ENCODE measurements around the gene NRL.

The NRL gene

GRCh38 chr14:24143511-24143910 lies 28.8 kb upstream of the NRL start:
- DNase-seq, result no peak

DNA sequence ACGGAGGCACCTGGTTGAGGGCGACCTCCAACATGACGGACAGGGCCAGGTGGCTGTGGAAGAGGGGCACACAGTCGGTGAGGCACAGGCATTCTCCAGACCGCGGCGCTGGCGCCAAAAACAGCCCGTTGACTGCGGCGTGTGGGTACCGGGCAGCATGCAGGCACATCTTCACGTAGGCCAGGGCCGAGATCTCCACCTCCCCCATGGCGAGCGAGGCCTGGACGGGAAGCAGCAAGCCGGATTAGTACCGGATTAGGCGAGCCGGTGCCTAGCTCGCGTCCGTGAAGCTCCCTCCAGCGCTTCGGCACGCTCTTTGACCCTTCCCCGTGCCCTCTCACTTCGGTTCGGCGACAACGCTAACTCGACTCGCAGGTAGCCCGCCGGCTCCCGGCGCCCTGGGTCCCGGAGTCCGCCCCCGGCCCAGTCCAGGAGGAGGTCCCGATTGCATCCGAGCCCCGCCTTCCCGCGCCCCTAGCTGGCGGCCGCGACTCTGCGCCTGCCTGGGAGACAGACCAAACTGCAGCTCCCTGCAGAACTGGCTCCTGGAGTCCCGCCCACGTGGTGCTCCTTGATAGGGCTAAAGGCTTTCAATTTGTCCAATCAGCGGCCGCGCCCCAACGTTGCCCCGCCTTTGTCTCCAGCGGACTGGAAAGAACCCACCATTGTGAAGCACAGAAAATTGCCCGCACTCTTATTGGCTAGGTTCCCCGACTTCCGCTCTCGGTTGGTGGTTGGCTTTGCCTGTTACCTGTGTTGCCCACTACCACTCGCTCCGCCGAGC lies 26.5 kb upstream of the NRL start, which contains the start of gene EMC9:
TSS of gene EMC9 (minus strand) at position 495 of the 784 bp plus-strand sequence. CDS start at position 208, 287 bp downstream.
- DNase-seq, result peak; percentile 78

DNA sequence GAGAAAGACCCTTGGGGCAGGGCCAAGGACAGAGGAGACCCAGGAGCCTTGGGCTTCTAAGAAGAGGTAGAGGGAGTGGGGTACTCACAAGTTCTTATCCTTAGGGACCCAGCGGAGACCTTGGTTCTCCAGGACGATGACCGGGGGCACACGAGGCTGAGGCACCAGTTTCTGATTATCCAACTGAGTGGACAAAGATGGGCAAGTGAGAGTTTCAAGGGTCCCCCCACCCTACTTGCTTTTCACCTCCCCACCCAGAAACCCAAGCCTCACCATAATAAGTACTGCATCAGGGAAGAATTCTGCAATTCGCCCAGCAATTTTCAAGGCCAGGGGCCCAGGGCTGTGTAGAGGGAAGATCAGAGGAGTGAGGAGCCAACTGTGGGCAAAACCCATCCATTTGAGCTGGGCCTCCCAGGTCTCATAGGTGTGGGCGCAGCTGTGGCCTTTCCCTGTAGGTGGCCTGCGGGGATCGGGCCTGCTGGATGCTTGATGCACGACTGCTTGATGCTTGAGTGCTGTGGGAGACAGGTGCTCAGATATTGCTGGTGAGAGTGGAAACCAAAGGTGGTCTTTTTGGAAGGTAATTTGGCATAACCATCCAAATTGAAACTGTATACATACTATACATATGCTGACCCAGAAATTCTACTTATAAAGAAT lies 24.7 kb upstream of the NRL start:
- DNase-seq, result no peak

DNA sequence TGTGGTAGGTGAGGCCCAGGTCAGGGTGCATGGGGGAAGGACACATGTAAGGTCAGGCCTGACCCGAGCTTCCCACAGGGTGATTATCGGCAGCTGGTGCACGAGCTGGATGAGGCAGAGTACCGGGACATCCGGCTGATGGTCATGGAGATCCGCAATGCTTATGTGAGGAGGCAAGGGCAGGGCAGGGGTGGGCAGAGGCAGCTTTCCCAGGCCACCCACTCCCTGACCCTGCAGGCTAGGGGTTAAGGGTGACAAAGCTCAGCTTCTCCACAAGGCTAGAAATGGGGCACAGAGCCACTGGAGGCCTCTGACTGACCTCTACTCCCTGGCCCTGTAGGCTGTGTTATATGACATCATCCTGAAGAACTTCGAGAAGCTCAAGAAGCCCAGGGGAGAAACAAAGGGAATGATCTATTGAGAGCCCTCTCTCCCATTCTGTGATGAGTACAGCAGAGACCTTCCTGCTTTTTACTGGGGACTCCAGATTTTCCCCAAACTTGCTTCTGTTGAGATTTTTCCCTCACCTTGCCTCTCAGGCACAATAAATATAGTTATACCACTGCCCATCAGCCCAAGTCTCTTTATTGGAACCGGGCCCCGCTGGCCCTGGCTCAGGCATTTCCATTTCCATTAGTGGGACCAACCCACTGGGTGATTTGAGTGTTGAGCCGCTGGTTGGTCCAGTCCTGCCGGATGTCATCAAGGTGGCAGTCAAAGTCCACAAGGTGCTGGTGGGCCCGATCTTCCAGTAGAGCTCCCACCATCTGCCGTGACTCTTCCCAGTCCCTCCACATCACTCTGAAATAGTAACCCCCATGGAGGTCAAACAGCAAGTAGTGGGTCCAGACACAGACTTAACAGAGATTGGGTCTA lies 23.9 kb upstream of the NRL start:
- no peak for DNase-seq

DNA sequence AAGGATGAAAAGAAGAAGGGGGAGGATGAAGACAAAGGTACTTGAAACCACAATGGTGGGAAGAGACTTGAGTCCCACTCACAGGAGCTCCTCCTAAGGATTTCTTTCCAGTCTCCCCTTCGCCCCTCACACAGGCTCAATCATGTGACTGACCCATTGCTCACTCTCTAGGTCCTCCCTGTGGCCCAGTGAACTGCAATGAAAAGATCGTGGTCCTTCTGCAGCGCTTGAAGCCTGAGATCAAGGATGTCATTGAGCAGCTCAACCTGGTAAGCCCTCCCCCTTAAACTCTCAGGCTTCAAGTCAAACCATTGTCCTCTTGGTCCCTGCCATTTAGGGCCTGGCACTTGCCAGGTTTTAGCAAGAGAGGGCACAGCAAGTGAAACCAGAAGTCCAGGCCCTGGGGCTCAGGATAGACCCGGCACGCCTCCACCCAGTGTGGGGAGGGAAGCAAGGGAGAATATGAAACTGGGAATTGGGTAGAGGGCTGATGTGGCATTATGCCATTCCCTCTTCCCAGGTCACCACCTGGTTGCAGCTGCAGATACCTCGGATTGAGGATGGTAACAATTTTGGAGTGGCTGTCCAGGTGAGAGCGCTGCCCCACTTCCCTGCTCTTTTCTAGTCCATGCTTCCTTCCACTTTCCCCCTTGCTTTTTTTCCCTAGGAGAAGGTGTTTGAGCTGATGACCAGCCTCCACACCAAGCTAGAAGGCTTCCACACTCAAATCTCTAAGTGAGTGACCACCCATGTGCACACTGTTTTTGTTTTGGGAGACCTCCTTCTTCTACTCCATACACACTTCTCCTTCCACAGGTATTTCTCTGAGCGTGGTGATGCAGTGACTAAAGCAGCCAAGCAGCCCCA lies 23.0 kb upstream of the NRL start:
- no peak for DNase-seq

DNA sequence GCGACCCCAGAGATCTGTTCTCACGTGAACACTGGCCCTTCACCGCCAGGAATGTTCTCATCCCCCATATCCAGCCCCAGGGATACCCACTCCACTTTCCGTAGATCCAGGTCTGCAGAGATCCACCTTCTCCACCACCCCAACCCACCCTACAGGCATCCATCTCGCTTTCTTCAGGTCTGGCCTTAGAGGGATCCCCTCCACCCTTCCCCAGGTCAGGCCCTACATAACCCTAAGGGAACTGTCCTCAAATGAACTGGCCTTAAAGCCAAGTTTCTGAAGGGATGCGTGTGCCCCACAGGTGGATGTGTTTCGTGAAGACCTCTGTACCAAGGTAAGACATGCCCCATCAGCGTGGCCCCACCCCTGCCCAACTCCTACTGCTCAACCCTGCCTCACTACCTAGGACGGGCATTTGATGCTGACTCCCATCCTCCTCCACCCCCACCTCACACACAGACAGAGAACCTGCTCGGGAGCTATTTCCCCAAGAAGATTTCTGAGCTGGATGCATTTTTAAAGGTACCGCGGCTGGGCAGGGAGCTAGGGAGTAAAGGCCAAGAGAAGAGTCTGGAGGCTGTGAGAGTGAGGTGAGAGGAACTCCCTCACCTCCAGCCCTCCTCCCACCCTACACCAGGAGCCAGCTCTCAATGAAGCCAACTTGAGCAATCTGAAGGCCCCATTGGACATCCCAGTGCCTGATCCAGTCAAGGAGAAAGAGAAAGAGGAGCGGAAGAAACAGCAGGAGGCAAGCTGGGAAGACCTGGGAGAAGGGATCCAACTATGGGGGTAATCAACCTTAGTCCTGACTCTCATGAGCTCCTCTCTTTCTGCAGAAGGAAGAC lies 22.2 kb upstream of the NRL start:
- DNase-seq, result no peak

- DNase-seq, result peak; percentile 51
Measured at GRCh38 chr14:24135834-24136683, 21.3 kb upstream of the NRL start, which contains the start of gene PSME1. PSME1 (plus strand) TSS chr14:24136194; CDS start chr14:24136263, 69 bp downstream.

DNA sequence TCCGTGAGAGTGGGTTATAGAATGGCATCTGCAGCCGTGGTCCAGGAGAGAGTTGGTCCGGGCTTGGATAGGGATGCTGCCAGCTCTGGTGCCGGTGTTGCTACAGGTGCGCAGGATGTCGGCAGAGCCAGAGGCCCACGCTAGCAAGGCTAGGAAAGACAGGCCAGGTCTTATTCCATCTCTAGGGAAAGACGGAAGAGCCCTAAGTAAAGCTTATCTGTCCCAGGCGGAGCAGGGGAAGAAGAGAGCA lies 20.8 kb upstream of the NRL start:
- no peak for DNase-seq

GRCh38 chr14:24133735-24134134 lies 19.0 kb upstream of the NRL start:
- no peak for DNase-seq

- no peak for DNase-seq
Measured at GRCh38 chr14:24132976-24133375, 18.2 kb upstream of the NRL start.

GRCh38 chr14:24132061-24132685 lies 17.4 kb upstream of the NRL start:
- DNase-seq, result no peak

DNA sequence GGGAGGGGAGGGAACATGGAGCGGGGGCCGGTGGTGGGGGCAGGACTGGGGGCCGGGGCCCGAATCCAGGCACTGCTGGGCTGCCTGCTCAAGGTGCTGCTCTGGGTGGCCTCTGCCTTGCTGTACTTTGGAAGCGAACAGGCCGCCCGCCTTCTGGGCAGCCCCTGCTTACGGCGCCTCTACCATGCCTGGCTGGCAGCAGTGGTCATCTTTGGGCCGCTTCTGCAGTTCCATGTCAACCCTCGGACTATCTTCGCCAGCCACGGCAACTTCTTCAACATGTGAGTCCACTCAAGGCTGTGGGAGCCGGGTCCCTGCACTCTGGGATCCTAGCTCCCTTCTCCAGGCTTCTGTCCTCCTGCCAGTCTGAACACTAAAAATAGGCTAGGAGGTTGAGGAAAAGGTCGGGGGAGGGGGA lies 16.8 kb upstream of the NRL start:
- no peak for DNase-seq

GRCh38 chr14:24130717-24131548 lies 16.2 kb upstream of the NRL start:
- no peak for DNase-seq

DNA sequence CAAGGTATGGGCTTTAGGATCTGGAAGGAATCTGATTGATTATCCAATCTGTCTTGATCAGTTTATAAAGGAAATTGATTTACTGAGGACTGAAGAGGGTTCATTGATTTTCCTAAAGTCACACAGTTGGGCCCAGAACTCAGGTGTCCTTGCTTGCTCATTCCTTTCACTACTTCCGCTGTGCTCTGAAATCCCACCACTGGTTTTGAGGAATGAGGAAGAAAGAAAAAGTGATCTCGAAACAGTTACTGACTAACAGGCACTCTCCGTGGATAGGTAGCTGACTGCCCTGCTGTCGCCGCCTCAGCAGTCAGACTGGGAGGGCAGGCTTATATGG lies 15.6 kb upstream of the NRL start, which contains the start of gene FITM1:
TSS of gene FITM1 (plus strand) at position 280 of the 337 bp plus-strand sequence. CDS start 905 bp downstream, outside the sequence.
- no peak for DNase-seq

DNA sequence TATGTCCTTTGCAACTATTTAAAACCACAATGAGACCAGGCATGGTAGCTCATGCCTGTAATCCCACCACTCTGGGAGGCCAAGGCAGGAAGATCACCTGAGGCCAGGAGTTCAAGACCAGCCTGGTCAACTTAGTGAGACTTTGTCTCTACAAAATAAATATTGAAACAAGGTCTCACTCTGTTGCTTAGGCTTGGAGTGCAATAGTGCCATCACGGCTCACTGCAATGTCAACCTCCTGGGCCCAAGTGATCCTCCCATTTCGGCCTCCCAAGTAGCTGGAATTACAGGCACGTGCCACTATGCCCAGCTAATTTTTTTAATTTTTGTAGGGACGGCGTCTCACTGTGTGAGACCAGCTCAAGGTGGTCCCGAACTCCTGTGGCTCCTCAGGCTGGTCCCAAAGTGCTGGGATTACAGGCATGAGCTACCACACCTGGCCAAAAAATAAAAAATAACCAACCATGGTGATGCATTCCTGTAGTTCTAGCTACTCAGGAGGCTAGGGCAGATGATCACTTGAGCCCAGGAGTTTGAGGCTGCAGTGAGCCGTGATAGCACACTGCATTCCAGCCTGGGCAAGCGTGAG lies 14.8 kb upstream of the NRL start:
- no peak for DNase-seq

- no peak for DNase-seq
Measured at GRCh38 chr14:24127673-24128072, 12.9 kb upstream of the NRL start.

DNA sequence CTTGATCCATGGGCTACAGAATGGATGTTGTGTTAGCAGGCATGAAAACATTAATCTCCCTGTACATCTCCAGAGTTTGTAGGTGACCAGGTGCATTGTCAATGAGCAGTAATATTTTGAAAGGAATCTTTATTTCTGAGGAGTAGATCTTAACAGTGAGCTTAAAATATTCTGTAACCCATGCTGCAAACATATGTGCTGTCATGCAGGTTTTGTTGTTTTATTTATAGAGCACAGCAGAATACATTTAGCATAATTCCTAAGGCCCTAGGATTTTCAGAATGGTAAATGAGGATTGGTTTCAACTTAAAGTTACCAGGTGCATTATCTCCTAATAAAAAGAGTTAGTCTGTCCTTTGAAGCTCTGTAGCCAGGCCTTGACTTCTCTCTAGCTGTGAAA lies 12.2 kb upstream of the NRL start:
- DNase-seq, result no peak
